Stimulated activated CD8-positive, alpha-beta memory T cell treated with anti-CD3 and anti-CD28 coated beads, Interleukin-15, amount 100 ng/mL, for 24 hours (primary cell): ENCODE results near the gene PPFIBP2.

Experiments used
- DNase-seq: peaks from one replicate; pipeline ENCODE4 v3.0.0-alpha.2; 2020; ENCODE audit warnings: low read depth

Gene PPFIBP2

GRCh38 chr11:7600205-7600775 lies 86.5 kb downstream of the PPFIBP2 start:
- no peak for DNase-seq

GRCh38 chr11:7603031-7603781 lies 89.4 kb downstream of the PPFIBP2 start:
- no peak for DNase-seq

- DNase-seq = no peak
These were observed 90.6 kb downstream of the PPFIBP2 start for GRCh38 chr11:7604331-7604955.

GRCh38 chr11:7605186-7605943 lies 91.6 kb downstream of the PPFIBP2 start:
- DNase-seq = no peak

GRCh38 chr11:7606496-7606895 lies 92.7 kb downstream of the PPFIBP2 start:
- DNase-seq = no peak

GRCh38 chr11:7609015-7609414 lies 95.2 kb downstream of the PPFIBP2 start:
- no peak for DNase-seq

GRCh38 chr11:7609521-7609920 lies 95.7 kb downstream of the PPFIBP2 start:
- DNase-seq = no peak

- DNase-seq = no peak
These were observed 96.6 kb downstream of the PPFIBP2 start for GRCh38 chr11:7610393-7610792.

GRCh38 chr11:7611411-7611810 lies 97.6 kb downstream of the PPFIBP2 start:
- no peak for DNase-seq

GRCh38 chr11:7612056-7612660 lies 98.4 kb downstream of the PPFIBP2 start:
- no peak for DNase-seq

GRCh38 chr11:7612661-7613393 lies 99.0 kb downstream of the PPFIBP2 start:
- DNase-seq = no peak

- DNase-seq = no peak
These were observed 99.6 kb downstream of the PPFIBP2 start for GRCh38 chr11:7613394-7613720.

- no peak for DNase-seq
These were observed 100.9 kb downstream of the PPFIBP2 start for GRCh38 chr11:7614656-7615055.

GRCh38 chr11:7617032-7617431 lies 103.2 kb downstream of the PPFIBP2 start:
- DNase-seq = no peak

- no peak for DNase-seq
These were observed 105.5 kb downstream of the PPFIBP2 start for GRCh38 chr11:7619322-7619721.

GRCh38 chr11:7621090-7621489 lies 107.3 kb downstream of the PPFIBP2 start:
- no peak for DNase-seq

- no peak for DNase-seq
These were observed 107.8 kb downstream of the PPFIBP2 start for GRCh38 chr11:7621554-7621953.

- DNase-seq = no peak
These were observed 108.9 kb downstream of the PPFIBP2 start for GRCh38 chr11:7622721-7623120.

GRCh38 chr11:7628660-7629059 lies 114.9 kb downstream of the PPFIBP2 start:
- no peak for DNase-seq

- no peak for DNase-seq
These were observed 116.2 kb downstream of the PPFIBP2 start for GRCh38 chr11:7630002-7630401.

GRCh38 chr11:7632211-7632610 lies 118.4 kb downstream of the PPFIBP2 start:
- no peak for DNase-seq

GRCh38 chr11:7635137-7635536 lies 121.3 kb downstream of the PPFIBP2 start:
- DNase-seq = no peak
